GM12878 (cell line): Measurements from ENCODE around the gene CCDC83.

Experiments
- EGR1 ChIP-seq, 2 experiments: IDR thresholded peaks; 1 replicate in 1 of 2; 2 replicates in 1 of 2; pipeline ENCODE4 v1.6.1; 2011 to 2012; ENCODE audit warnings: low read depth in 2 of 2, low read length in 2 of 2, borderline replicate concordance in 1 of 2, mild to moderate bottlenecking in 1 of 2, moderate library complexity in 1 of 2
- EP300 ChIP-seq, 2 experiments: fragments of 150-350 bp in 1 of 2; IDR thresholded peaks; 2 replicates each; pipeline ENCODE4 v1.6.1; 2011 to 2012; ENCODE audit warnings: low read depth in 2 of 2, low read length in 2 of 2, borderline replicate concordance in 1 of 2, improper control_type of control experiment in 1 of 2, inconsistent platforms in 1 of 2; ENCODE audit not compliant: control insufficient read depth in 1 of 2
- NRF1 ChIP-seq: conservative IDR thresholded peaks from 2 replicates; pipeline ENCODE4 v1.6.1; 2011; ENCODE audit warnings: mild to moderate bottlenecking, low read depth, low read length, improper control_type of control experiment
- POLR2A ChIP-seq: IDR thresholded peaks from 2 replicates; pipeline ENCODE4 v1.6.1; 2011; ENCODE audit warnings: low read depth, mild to moderate bottlenecking, low read length
- POLR2AphosphoS5 ChIP-seq: IDR thresholded peaks from 2 replicates; pipeline ENCODE4 v1.6.1; 2011; ENCODE audit warnings: mild to moderate bottlenecking, low read length, inconsistent platforms
- RB1 ChIP-seq: fragments of 450-650 bp; formaldehyde crosslinking; IDR thresholded peaks from 2 replicates; pipeline ENCODE4 v1.6.1; 2017; ENCODE audit warnings: mild to moderate bottlenecking, borderline replicate concordance
- SRF ChIP-seq, 2 experiments: IDR thresholded peaks; 2 replicates each; pipeline ENCODE4 v1.6.1; 2011; ENCODE audit warnings: low read depth in 2 of 2, low read length in 2 of 2, mild to moderate bottlenecking in 1 of 2, moderate library complexity in 1 of 2
- STAT1 ChIP-seq: fragments of 450-650 bp; conservative IDR thresholded peaks from 2 replicates; pipeline ENCODE4 v1.6.1; 2014; ENCODE audit warnings: antibody characterized with exemption, mild to moderate bottlenecking
- TAF1 ChIP-seq: IDR thresholded peaks from 2 replicates; pipeline ENCODE4 v1.6.1; 2011; ENCODE audit warnings: mild to moderate bottlenecking, low read depth, low read length, borderline replicate concordance
- TF ChIP-seq, protein P1 (sequence below), 3 experiments: IDR thresholded peaks in 2 of 3; conservative IDR thresholded peaks in 1 of 3; 2 replicates each; pipeline ENCODE4 v1.5.1; 2011; ENCODE audit warnings: low read depth in 3 of 3, low read length in 3 of 3, mild to moderate bottlenecking in 3 of 3, control low read depth in 2 of 3, moderate library complexity in 2 of 3, inconsistent platforms in 1 of 3, mixed read lengths in 1 of 3; ENCODE audit not compliant: control insufficient read depth in 2 of 3, insufficient read depth in 1 of 3; ENCODE audit errors: extremely low read depth in 1 of 3
- TF ChIP-seq, protein P2 (sequence below): fragments of 450-650 bp; IDR thresholded peaks from 2 replicates; pipeline ENCODE4 v1.6.1; 2018; ENCODE audit warnings: borderline replicate concordance, mild to moderate bottlenecking; ENCODE audit not compliant: partially characterized antibody
- TF ChIP-seq, protein P3 (sequence below): IDR thresholded peaks from 2 replicates; pipeline ENCODE4 v1.6.1; 2011; ENCODE audit warnings: borderline replicate concordance, low read depth, mild to moderate bottlenecking, moderate library complexity, mixed read lengths, low read length; ENCODE audit not compliant: insufficient read depth; ENCODE audit errors: extremely low read length
- TF ChIP-seq, protein P4 (sequence below): fragments of 450-650 bp; formaldehyde crosslinking; IDR thresholded peaks from 2 replicates; pipeline ENCODE4 v1.4.0; 2020; ENCODE audit warnings: mild to moderate bottlenecking, moderate library complexity

DNA sequence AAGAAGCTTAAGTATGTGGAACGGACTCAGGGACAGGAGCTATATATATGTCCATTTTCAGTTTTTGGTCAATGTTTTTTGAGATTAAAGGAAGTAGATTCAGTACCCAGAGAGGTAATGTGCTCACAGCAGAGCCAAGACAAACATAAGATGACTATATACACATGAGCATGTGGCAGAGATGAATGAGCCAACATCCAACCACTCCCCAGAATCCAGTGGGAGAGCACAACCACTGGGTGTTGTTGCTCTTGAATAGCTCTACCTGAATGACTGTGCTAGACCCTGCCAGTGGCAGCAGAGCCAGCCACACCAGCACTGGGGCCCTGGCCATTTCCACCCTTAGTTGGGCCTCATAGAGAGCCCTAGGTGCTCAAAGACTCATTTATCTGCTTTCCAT, 33.5 kb upstream of the CCDC83 start:
- TF ChIP-seq NRF1 (no peak), POLR2AphosphoS5 (no peak), POLR2A (no peak), EP300 (IDR thresholded peaks at IDR 0.05; ENCODE audit: borderline replicate concordance in 1 of 2, control insufficient read depth in 1 of 2, low read depth in 2 of 2, low read length in 2 of 2) (no peak), SRF (IDR thresholded peaks at IDR 0.05; ENCODE audit: low read depth in 2 of 2, low read length in 2 of 2) (no peak), STAT1 (no peak), TAF1 (no peak), RB1 (no peak), EGR1 (IDR thresholded peaks at IDR 0.05; ENCODE audit: borderline replicate concordance in 1 of 2, low read depth in 2 of 2, low read length in 2 of 2) (no peak)
- TF ChIP-seq, protein P1, sequence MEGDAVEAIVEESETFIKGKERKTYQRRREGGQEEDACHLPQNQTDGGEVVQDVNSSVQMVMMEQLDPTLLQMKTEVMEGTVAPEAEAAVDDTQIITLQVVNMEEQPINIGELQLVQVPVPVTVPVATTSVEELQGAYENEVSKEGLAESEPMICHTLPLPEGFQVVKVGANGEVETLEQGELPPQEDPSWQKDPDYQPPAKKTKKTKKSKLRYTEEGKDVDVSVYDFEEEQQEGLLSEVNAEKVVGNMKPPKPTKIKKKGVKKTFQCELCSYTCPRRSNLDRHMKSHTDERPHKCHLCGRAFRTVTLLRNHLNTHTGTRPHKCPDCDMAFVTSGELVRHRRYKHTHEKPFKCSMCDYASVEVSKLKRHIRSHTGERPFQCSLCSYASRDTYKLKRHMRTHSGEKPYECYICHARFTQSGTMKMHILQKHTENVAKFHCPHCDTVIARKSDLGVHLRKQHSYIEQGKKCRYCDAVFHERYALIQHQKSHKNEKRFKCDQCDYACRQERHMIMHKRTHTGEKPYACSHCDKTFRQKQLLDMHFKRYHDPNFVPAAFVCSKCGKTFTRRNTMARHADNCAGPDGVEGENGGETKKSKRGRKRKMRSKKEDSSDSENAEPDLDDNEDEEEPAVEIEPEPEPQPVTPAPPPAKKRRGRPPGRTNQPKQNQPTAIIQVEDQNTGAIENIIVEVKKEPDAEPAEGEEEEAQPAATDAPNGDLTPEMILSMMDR (IDR thresholded peaks at IDR 0.05 in 2 of 3, conservative IDR thresholded peaks at IDR 0.05 in 1 of 3; ENCODE audit: control insufficient read depth in 2 of 3, extremely low read depth in 1 of 3, insufficient read depth in 1 of 3, low read depth in 3 of 3, low read length in 3 of 3): no peak
- TF ChIP-seq, protein P2, sequence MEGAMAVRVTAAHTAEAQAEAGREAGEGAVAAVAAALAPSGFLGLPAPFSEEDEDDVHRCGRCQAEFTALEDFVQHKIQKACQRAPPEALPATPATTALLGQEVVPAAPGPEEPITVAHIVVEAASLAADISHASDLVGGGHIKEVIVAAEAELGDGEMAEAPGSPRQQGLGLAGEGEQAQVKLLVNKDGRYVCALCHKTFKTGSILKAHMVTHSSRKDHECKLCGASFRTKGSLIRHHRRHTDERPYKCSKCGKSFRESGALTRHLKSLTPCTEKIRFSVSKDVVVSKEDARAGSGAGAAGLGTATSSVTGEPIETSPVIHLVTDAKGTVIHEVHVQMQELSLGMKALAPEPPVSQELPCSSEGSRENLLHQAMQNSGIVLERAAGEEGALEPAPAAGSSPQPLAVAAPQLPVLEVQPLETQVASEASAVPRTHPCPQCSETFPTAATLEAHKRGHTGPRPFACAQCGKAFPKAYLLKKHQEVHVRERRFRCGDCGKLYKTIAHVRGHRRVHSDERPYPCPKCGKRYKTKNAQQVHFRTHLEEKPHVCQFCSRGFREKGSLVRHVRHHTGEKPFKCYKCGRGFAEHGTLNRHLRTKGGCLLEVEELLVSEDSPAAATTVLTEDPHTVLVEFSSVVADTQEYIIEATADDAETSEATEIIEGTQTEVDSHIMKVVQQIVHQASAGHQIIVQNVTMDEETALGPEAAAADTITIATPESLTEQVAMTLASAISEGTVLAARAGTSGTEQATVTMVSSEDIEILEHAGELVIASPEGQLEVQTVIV: no peak
- TF ChIP-seq, protein P3, sequence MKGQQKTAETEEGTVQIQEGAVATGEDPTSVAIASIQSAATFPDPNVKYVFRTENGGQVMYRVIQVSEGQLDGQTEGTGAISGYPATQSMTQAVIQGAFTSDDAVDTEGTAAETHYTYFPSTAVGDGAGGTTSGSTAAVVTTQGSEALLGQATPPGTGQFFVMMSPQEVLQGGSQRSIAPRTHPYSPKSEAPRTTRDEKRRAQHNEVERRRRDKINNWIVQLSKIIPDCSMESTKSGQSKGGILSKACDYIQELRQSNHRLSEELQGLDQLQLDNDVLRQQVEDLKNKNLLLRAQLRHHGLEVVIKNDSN: no peak
- TF ChIP-seq, protein P4, sequence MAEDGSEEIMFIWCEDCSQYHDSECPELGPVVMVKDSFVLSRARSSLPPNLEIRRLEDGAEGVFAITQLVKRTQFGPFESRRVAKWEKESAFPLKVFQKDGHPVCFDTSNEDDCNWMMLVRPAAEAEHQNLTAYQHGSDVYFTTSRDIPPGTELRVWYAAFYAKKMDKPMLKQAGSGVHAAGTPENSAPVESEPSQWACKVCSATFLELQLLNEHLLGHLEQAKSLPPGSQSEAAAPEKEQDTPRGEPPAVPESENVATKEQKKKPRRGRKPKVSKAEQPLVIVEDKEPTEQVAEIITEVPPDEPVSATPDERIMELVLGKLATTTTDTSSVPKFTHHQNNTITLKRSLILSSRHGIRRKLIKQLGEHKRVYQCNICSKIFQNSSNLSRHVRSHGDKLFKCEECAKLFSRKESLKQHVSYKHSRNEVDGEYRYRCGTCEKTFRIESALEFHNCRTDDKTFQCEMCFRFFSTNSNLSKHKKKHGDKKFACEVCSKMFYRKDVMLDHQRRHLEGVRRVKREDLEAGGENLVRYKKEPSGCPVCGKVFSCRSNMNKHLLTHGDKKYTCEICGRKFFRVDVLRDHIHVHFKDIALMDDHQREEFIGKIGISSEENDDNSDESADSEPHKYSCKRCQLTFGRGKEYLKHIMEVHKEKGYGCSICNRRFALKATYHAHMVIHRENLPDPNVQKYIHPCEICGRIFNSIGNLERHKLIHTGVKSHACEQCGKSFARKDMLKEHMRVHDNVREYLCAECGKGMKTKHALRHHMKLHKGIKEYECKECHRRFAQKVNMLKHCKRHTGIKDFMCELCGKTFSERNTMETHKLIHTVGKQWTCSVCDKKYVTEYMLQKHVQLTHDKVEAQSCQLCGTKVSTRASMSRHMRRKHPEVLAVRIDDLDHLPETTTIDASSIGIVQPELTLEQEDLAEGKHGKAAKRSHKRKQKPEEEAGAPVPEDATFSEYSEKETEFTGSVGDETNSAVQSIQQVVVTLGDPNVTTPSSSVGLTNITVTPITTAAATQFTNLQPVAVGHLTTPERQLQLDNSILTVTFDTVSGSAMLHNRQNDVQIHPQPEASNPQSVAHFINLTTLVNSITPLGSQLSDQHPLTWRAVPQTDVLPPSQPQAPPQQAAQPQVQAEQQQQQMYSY: no peak
